ENCODE measurements around the gene HORMAD1.
"Not testable (repeated sequence)": the region's sequence is repeated elsewhere in the genome, so short reads cannot be mapped to it uniquely, and the experiment has no call there.

The HORMAD1 gene

GRCh38 chr1:150696995-150697927 lies 23.4 kb downstream of the HORMAD1 start, which contains the start of gene GOLPH3L:
Gene GOLPH3L, minus strand, starts transcription at chr1:150697154. Its CDS starts 2,316 bp downstream, at chr1:150694838.
- peak; percentile 93 to 96 for DNase-seq

- DNase-seq = no peak
Measured at GRCh38 chr1:150696590-150696989, 24.1 kb downstream of the HORMAD1 start.

GRCh38 chr1:150696162-150696561 lies 24.5 kb downstream of the HORMAD1 start:
- DNase-seq = no peak

- DNase-seq = no peak
Measured at GRCh38 chr1:150695561-150695960, 25.1 kb downstream of the HORMAD1 start.

- no peak for DNase-seq
Measured at GRCh38 chr1:150692720-150693119, 28.0 kb downstream of the HORMAD1 start.

- no peak for DNase-seq
Measured at GRCh38 chr1:150688763-150689162, 31.9 kb downstream of the HORMAD1 start.

- no peak for DNase-seq
Measured at GRCh38 chr1:150686275-150686674, 34.4 kb downstream of the HORMAD1 start.

- DNase-seq = peak in 1 of 2 donors; percentile 15
Measured at GRCh38 chr1:150683914-150684313, 36.8 kb downstream of the HORMAD1 start.

- DNase-seq = no peak
Measured at GRCh38 chr1:150678988-150679387, 41.7 kb downstream of the HORMAD1 start.

GRCh38 chr1:150674881-150675280 lies 45.8 kb downstream of the HORMAD1 start:
- DNase-seq = no peak

- DNase-seq = no peak
Measured at GRCh38 chr1:150663321-150663720, 57.4 kb downstream of the HORMAD1 start.

- DNase-seq = no peak
Measured at GRCh38 chr1:150662811-150663210, 57.9 kb downstream of the HORMAD1 start.

GRCh38 chr1:150661156-150661555 lies 59.5 kb downstream of the HORMAD1 start:
- DNase-seq = no peak

GRCh38 chr1:150660584-150660983 lies 60.1 kb downstream of the HORMAD1 start:
- DNase-seq = no peak

GRCh38 chr1:150657064-150657463 lies 63.6 kb downstream of the HORMAD1 start:
- DNase-seq = not testable (repeated sequence)

- DNase-seq = not testable (repeated sequence)
Measured at GRCh38 chr1:150654635-150655034, 66.1 kb downstream of the HORMAD1 start.

- DNase-seq = no peak
Measured at GRCh38 chr1:150650193-150650592, 70.5 kb downstream of the HORMAD1 start.

GRCh38 chr1:150649441-150650075 lies 71.1 kb downstream of the HORMAD1 start:
- DNase-seq = no peak

All from CD4-positive, alpha-beta T cell treated with Interleukin-1 beta for 1 hour (primary cell).